ENCODE data around the gene MAN1A2. TPM values are rescaled to one million over a fixed set of nuclear protein-coding genes. Genes with fewer than 3 reads are reported as not detected.

Gene MAN1A2
- total RNA-seq, 4 donors from 2014 or later: 36.9 to 65.4 (median 42.3) TPM

GRCh38 chr1:117546467-117546866 lies 179.2 kb downstream of the MAN1A2 start:
- TF ChIP-seq, protein P1, sequence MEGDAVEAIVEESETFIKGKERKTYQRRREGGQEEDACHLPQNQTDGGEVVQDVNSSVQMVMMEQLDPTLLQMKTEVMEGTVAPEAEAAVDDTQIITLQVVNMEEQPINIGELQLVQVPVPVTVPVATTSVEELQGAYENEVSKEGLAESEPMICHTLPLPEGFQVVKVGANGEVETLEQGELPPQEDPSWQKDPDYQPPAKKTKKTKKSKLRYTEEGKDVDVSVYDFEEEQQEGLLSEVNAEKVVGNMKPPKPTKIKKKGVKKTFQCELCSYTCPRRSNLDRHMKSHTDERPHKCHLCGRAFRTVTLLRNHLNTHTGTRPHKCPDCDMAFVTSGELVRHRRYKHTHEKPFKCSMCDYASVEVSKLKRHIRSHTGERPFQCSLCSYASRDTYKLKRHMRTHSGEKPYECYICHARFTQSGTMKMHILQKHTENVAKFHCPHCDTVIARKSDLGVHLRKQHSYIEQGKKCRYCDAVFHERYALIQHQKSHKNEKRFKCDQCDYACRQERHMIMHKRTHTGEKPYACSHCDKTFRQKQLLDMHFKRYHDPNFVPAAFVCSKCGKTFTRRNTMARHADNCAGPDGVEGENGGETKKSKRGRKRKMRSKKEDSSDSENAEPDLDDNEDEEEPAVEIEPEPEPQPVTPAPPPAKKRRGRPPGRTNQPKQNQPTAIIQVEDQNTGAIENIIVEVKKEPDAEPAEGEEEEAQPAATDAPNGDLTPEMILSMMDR (IDR thresholded peaks at IDR 0.05; ENCODE audit: low read depth): no peak

DNA sequence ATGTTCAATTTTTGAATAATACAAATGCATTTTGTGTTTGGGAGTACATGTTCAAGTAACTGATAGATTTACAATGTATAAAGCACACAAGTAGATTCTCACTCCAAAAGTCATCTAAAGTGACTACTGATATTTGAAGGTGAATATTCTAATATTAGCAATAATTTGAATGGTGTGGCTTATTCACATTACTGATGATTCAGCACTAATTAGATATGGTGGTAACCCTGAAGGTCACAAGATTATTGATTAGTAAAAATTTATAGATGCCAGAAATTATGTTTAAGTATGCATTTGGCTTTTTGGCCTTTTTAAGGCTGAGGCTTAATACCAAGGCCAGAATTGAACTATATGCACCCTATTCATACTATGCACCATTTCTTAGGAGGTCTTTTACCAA lies 186.2 kb downstream of the MAN1A2 start:
- TF ChIP-seq, protein P1 (IDR thresholded peaks at IDR 0.05; ENCODE audit: low read depth): no peak

- TF ChIP-seq, protein P1 (IDR thresholded peaks at IDR 0.05; ENCODE audit: low read depth): no peak
Measured at GRCh38 chr1:117555806-117556205, 188.6 kb downstream of the MAN1A2 start.

DNA sequence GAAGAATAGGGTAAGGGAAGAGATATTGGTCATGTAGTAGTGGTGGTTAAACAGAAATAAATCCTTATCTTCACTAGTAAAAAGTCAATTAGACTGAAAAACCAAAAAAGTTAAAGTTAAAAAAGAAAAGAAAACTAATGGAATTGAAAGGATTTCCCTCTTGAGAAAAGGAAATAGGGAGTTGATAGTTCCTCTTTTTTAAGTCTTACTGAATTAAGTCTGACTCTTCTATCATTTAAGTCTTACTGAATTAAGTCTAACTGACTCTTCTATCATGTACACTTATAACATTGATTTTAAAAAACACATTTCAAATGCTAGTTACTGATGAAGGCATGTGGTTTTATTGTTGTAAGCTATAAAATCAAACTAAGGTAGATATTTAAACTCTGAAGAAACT lies 189.1 kb downstream of the MAN1A2 start:
- TF ChIP-seq, protein P1 (IDR thresholded peaks at IDR 0.05; ENCODE audit: low read depth): no peak

- TF ChIP-seq, protein P1 (IDR thresholded peaks at IDR 0.05; ENCODE audit: low read depth): no peak
Measured at GRCh38 chr1:117556976-117557375, 189.7 kb downstream of the MAN1A2 start.

- TF ChIP-seq, protein P1 (IDR thresholded peaks at IDR 0.05; ENCODE audit: low read depth): no peak
Measured at GRCh38 chr1:117559139-117559538, 191.9 kb downstream of the MAN1A2 start.

- TF ChIP-seq, protein P1 (IDR thresholded peaks at IDR 0.05; ENCODE audit: low read depth): no peak
Measured at GRCh38 chr1:117559985-117560384, 192.7 kb downstream of the MAN1A2 start.
